IMR-90 (cell line): ENCODE data around the gene NUDCD2. TPM values are rescaled to one million over a fixed set of nuclear protein-coding genes. Genes with fewer than 3 reads are reported as not detected.

Source experiments
- ATAC-seq: fragments of 200-7000 bp; cut with Tn5 transposase; 2 replicates; pipeline ENCODE4 v1.9.1; 2020; ENCODE audit warnings: low read depth, mild to moderate bottlenecking, moderate library complexity
- BruUV-seq: library from RNA; stranded (reverse); fragments of 400-500 nt; replicated peaks from 2 replicates; lab custom pipeline; 2021; lab: Mats Ljungman, UMichigan
- CTCF ChIA-PET: fragments of 300-600 bp; formaldehyde crosslinking; extraction: SDS; loops from one replicate; lab custom pipeline; 2021; ENCODE audit warnings: antibody characterized with exemption; lab: Yijun Ruan, JAX
- POLR2A ChIA-PET: fragments of 300-600 bp; sonication (Branson Sonifier 250); formaldehyde crosslinking; loops from one replicate; lab custom pipeline; 2022; ENCODE audit warnings: antibody characterized with exemption; ENCODE audit not compliant: unreplicated experiment; lab: Charles Lee
- DNase-seq: peaks from one replicate; pipeline ENCODE4 v3.0.0; 2013
- H2AFZ ChIP-seq: replicated peaks from 2 replicates; pipeline ENCODE3; 2013; ENCODE audit warnings: low read length, mild to moderate bottlenecking; ENCODE audit not compliant: poor library complexity
- H2AK5ac ChIP-seq: 2 replicates; pipeline ENCODE4 v1.6.1; 2013; ENCODE audit warnings: low read depth, low read length, inconsistent platforms
- H2AK9ac ChIP-seq: replicated peaks from 2 replicates; pipeline ENCODE3; 2013; ENCODE audit warnings: mild to moderate bottlenecking, low read depth, low read length, moderate library complexity; ENCODE audit not compliant: poor library complexity
- H2BK120ac ChIP-seq: 2 replicates; pipeline ENCODE4 v1.6.1; 2013; ENCODE audit warnings: low read depth, low read length, inconsistent platforms
- H2BK15ac ChIP-seq: 3 replicates; pipeline ENCODE4 v1.6.1; 2013; ENCODE audit warnings: low read depth, low read length, inconsistent platforms
- H2BK20ac ChIP-seq: 2 replicates; pipeline ENCODE4 v1.6.1; 2013; ENCODE audit warnings: low read depth, mild to moderate bottlenecking, inconsistent platforms, low read length, moderate library complexity
- H2BK5ac ChIP-seq: 2 replicates; pipeline ENCODE4 v1.6.1; 2013; ENCODE audit warnings: mild to moderate bottlenecking, low read depth, low read length, inconsistent platforms; ENCODE audit not compliant: poor library complexity, severe bottlenecking
- H3K14ac ChIP-seq: replicated peaks from 2 replicates; pipeline ENCODE4 v1.6.1; 2013; ENCODE audit warnings: low read depth, low read length, inconsistent platforms
- H3K18ac ChIP-seq: 2 replicates; pipeline ENCODE4 v1.6.1; 2013; ENCODE audit warnings: low read depth, low read length, control low read depth
- H3K23ac ChIP-seq: 2 replicates; pipeline ENCODE4 v1.6.1; 2013; ENCODE audit warnings: low read depth, low read length, inconsistent platforms
- H3K27ac ChIP-seq: 2 replicates; pipeline ENCODE4 v1.5.1; 2013; ENCODE audit warnings: mild to moderate bottlenecking, control low read depth, low read length; ENCODE audit not compliant: insufficient read depth
- H3K27me3 ChIP-seq: 2 replicates; pipeline ENCODE4 v1.6.1; 2013; ENCODE audit warnings: low read length; ENCODE audit not compliant: control insufficient read depth, insufficient read depth
- H3K36me3 ChIP-seq: 2 replicates; pipeline ENCODE4 v1.6.1; 2013; ENCODE audit warnings: low read length, mixed read lengths; ENCODE audit not compliant: control insufficient read depth, insufficient read depth
- H3K4ac ChIP-seq: 2 replicates; pipeline ENCODE4 v1.6.1; 2013; ENCODE audit warnings: low read depth, low read length, inconsistent platforms
- H3K4me1 ChIP-seq: 2 replicates; pipeline ENCODE4 v1.6.1; 2013; ENCODE audit warnings: low read length, mixed read lengths; ENCODE audit not compliant: control insufficient read depth, insufficient read depth
- H3K4me2 ChIP-seq: 2 replicates; pipeline ENCODE4 v1.6.1; 2013; ENCODE audit warnings: low read depth, mild to moderate bottlenecking, control low read depth, low read length, moderate library complexity
- H3K4me3 ChIP-seq: 2 replicates; pipeline ENCODE4 v1.5.1; 2013; ENCODE audit warnings: low read depth, mild to moderate bottlenecking, control low read depth, low read length, moderate library complexity; ENCODE audit not compliant: insufficient read depth
- H3K56ac ChIP-seq: 2 replicates; pipeline ENCODE4 v1.6.1; 2013; ENCODE audit warnings: low read length, inconsistent platforms; ENCODE audit not compliant: insufficient read depth; ENCODE audit errors: extremely low read depth
- H3K79me1 ChIP-seq, 2 experiments: 2 replicates each; pipeline ENCODE4 v1.6.1; 2013; ENCODE audit warnings: low read length in 2 of 2, inconsistent platforms in 1 of 2, low read depth in 1 of 2
- H3K9ac ChIP-seq: 2 replicates; pipeline ENCODE4 v1.6.1; 2013; ENCODE audit warnings: low read depth, low read length, control low read depth
- H3K9me1 ChIP-seq: 2 replicates; pipeline ENCODE4 v1.6.1; 2013; ENCODE audit warnings: low read length, inconsistent platforms; ENCODE audit not compliant: insufficient read depth
- H3K9me3 ChIP-seq: 2 replicates; pipeline ENCODE4 v1.6.1; 2013; ENCODE audit warnings: low read length; ENCODE audit not compliant: control insufficient read depth, insufficient read depth
- H4K20me1 ChIP-seq: 2 replicates; pipeline ENCODE4 v1.6.1; 2013; ENCODE audit warnings: low read length, inconsistent platforms; ENCODE audit not compliant: insufficient read depth
- H4K5ac ChIP-seq: 2 replicates; pipeline ENCODE4 v1.6.1; 2013; ENCODE audit warnings: mild to moderate bottlenecking, low read depth, low read length, control low read depth
- H4K8ac ChIP-seq, 2 experiments: 2 replicates each; pipeline ENCODE4 v1.6.1; 2013; ENCODE audit warnings: low read depth in 2 of 2, low read length in 2 of 2, control low read depth in 1 of 2, inconsistent platforms in 1 of 2
- H4K91ac ChIP-seq: 2 replicates; pipeline ENCODE4 v1.6.1; 2013; ENCODE audit warnings: low read depth, low read length, inconsistent platforms; ENCODE audit not compliant: insufficient read depth
- BHLHE40 ChIP-seq: fragments of 150-350 bp; IDR thresholded peaks from 2 replicates; pipeline ENCODE4 v1.6.1; 2016; ENCODE audit warnings: mild to moderate bottlenecking, low read depth, low read length
- CEBPB ChIP-seq: IDR thresholded peaks from 2 replicates; pipeline ENCODE4 v1.6.1; 2012; ENCODE audit warnings: low read depth, low read length, improper control_type of control experiment
- CHD1 ChIP-seq: IDR thresholded peaks from 2 replicates; pipeline ENCODE4 v1.6.1; 2012; ENCODE audit warnings: low read depth, low read length, improper control_type of control experiment
- CTCF ChIP-seq: conservative IDR thresholded peaks from 2 replicates; pipeline ENCODE4 v1.5.1; 2012; ENCODE audit warnings: mild to moderate bottlenecking, low read depth, low read length, improper control_type of control experiment
- FOS ChIP-seq: fragments of 150-350 bp; IDR thresholded peaks from 2 replicates; pipeline ENCODE4 v1.6.1; 2016; ENCODE audit warnings: low read depth, low read length
- MAFK ChIP-seq: IDR thresholded peaks from 2 replicates; pipeline ENCODE4 v1.6.1; 2012; ENCODE audit warnings: low read depth, low read length, improper control_type of control experiment
- MAZ ChIP-seq: IDR thresholded peaks from 2 replicates; pipeline ENCODE4 v1.6.1; 2012; ENCODE audit warnings: low read depth, mild to moderate bottlenecking, low read length, improper control_type of control experiment, moderate library complexity, borderline replicate concordance
- MXI1 ChIP-seq: IDR thresholded peaks from 2 replicates; pipeline ENCODE4 v1.6.1; 2012; ENCODE audit warnings: low read depth, mild to moderate bottlenecking, low read length, moderate library complexity, borderline replicate concordance
- NFE2L2 ChIP-seq: fragments of 150-350 bp; IDR thresholded peaks from 2 replicates; pipeline ENCODE4 v1.6.1; 2016; ENCODE audit warnings: low read depth, mild to moderate bottlenecking, low read length
- POLR2A ChIP-seq: IDR thresholded peaks from 2 replicates; pipeline ENCODE4 v1.6.1; 2012; ENCODE audit warnings: mild to moderate bottlenecking, low read depth, low read length
- RAD21 ChIP-seq: IDR thresholded peaks from 2 replicates; pipeline ENCODE4 v1.6.1; 2012; ENCODE audit warnings: low read length, improper control_type of control experiment
- RCOR1 ChIP-seq: IDR thresholded peaks from 2 replicates; pipeline ENCODE4 v1.6.1; 2012; ENCODE audit warnings: mild to moderate bottlenecking, low read length, improper control_type of control experiment; ENCODE audit not compliant: insufficient replicate concordance
- RFX5 ChIP-seq: IDR thresholded peaks from 2 replicates; pipeline ENCODE4 v1.8.0; 2012; ENCODE audit warnings: low read depth, mild to moderate bottlenecking, low read length, moderate library complexity
- USF2 ChIP-seq: fragments of 150-350 bp; IDR thresholded peaks from 2 replicates; pipeline ENCODE4 v1.6.1; 2017; ENCODE audit warnings: mild to moderate bottlenecking, antibody characterized with exemption, low read length, low read depth
- WGBS, 2 experiments: methylation state at CpG; one replicate each; pipeline versions ENCODE4 v1.1.5 to v1.1.7; 2013; ENCODE audit warnings: missing lambda C conversion rate in 2 of 2; ENCODE audit not compliant: insufficient read length in 1 of 2; ENCODE audit errors: extremely low coverage in 2 of 2; 5-methylcytosine and 5-hydroxymethylcytosine counted together
- dilution Hi-C: fragments of 300-500 bp; cut with HindIII; formaldehyde crosslinking; loops from one replicate; pipeline ENCODE4 v1.14.3; 2018; ENCODE audit warnings: low sequenced_read_pairs; ENCODE audit not compliant: unreplicated experiment
- in situ Hi-C: fragments of 300-500 bp; cut with MboI; formaldehyde crosslinking; loops from 3 replicates; pipeline ENCODE4 v1.14.3; 2019; ENCODE audit warnings: low sequenced_read_pairs, inconsistent platforms, mixed read lengths
- intact Hi-C: fragments of 100-400 bp; cut with micrococcal nuclease; formaldehyde crosslinking; loops from 2 replicates; pipeline ENCODE4 v1.10.0; 2022
- polyA plus RNA-seq, 3 experiments: library from polyadenylated mRNA; depleted of rRNA; stranded (reverse); fragments of >200 nt; gene quantifications; 2 replicates each; pipeline ENCODE4 v1.2.3, GENCODE V29; 2012; ENCODE audit warnings: low replicate concordance in 1 of 3
- total RNA-seq: library from RNA; depleted of rRNA; stranded (reverse); fragments of >200 nt; gene quantifications from 2 replicates; pipeline ENCODE4 v1.2.3, GENCODE V29; 2012

Gene NUDCD2
- total and polyA plus RNA-seq, 2 of the 4 experiments (the other 2 are of a cell fraction): 3.0 to 3.5 TPM

GRCh38 chr5:163503106-163504078, 43.5 kb upstream of the NUDCD2 start:
- H4K20me1 ChIP-seq: peaks cover 10% of the 10 kb centered on the region; the same call in 1 of the 2 replicates
- peak overlapping the region; percentile 88 for H2BK5ac ChIP-seq
- H3K36me3 ChIP-seq: no peaks in the 10 kb centered on the region
- ATAC-seq: peak; percentile 16
- H3K9me3 ChIP-seq: no peaks in the 10 kb centered on the region
- peak overlapping the region; percentile 61 for H3K23ac ChIP-seq
- intact Hi-C loops (loop anchor here (1.0 kb wide), 1 partner anchor 43 kb away; the partner anchor contains the start of genes HMMR and NUDCD2), in situ Hi-C loops (no loop called here), dilution Hi-C loops (no loop called here)
- peak overlapping the region; percentile 78 to 87 for H4K8ac ChIP-seq
- peak overlapping the region; percentile 77 for H3K18ac ChIP-seq
- peak overlapping the region; percentile 82 for H3K27ac ChIP-seq
- H3K4me1 ChIP-seq: peaks cover 2% of the 10 kb centered on the region
- 0 out of 2 replicates have a peak overlapping the region, but pooled peaks have one; percentile 14 for H4K91ac ChIP-seq
- peaks cover 0 to 10% of the 10 kb centered on the region in 2 experiments; a peak in 2 of 4 replicates for H3K79me1 ChIP-seq
- peak overlapping the region; percentile 37 for H2AFZ ChIP-seq
- H2AK5ac ChIP-seq: no peak overlapping the region
- peak overlapping the region; percentile 49 for H3K4me3 ChIP-seq
- peak overlapping the region; percentile 44 for H3K14ac ChIP-seq
- H3K4ac ChIP-seq: peak overlapping the region; percentile 88
- H2BK15ac ChIP-seq: no peak overlapping the region
- no peak overlapping the region for H2AK9ac ChIP-seq
- DNase-seq: peak; percentile 82
- no TSS peak for BruUV-seq
- no peaks in the 10 kb centered on the region for H3K27me3 ChIP-seq
- H3K9ac ChIP-seq: peak overlapping the region; percentile 75
- peak overlapping the region; percentile 87 for H3K4me2 ChIP-seq
- POLR2A ChIA-PET: no interaction called here
- WGBS, 2 experiments: 3% methylated on average over 4 of the region's 17 CpGs; no CpG with 5 or more reads in 1 of the 2 experiments
- H4K5ac ChIP-seq: peak overlapping the region; percentile 83; the same call in 1 of the 2 replicates
- no peak overlapping the region for H2BK20ac ChIP-seq
- CTCF ChIA-PET: interaction anchor here (1.4 to 1.9 kb wide), 2 partner anchors 12 to 20 kb away, joined by 3 to 5 read pairs; no protein-coding TSS in a partner anchor
- H3K9me1 ChIP-seq: no peaks in the 10 kb centered on the region
- H3K56ac ChIP-seq: peak overlapping the region; percentile 89
- H2BK120ac ChIP-seq: peak overlapping the region; percentile 54; the same call in 1 of the 2 replicates
- TF ChIP-seq RCOR1 (no peak), MXI1 (0 out of 2 replicates have a peak, but pooled peaks have one; percentile 51), USF2 (no peak), RAD21 (peak; percentile 51), BHLHE40 (peak; percentile 97), RFX5 (no peak), CHD1 (no peak), FOS (no peak), CTCF (peak; percentile 43), CEBPB (no peak), NFE2L2 (no peak), MAFK (no peak), MAZ (no peak), POLR2A (no peak)
